IPS-18c (cell line): ENCODE results near the gene FRMD8.
"Not testable (repeated sequence)": the region's sequence is repeated elsewhere in the genome, so short reads cannot be mapped to it uniquely, and the experiment has no call there.

Experiments used
- H3K4me3 ChIP-seq: 2 replicates; pipeline ENCODE4 v1.7.0; 2013; ENCODE audit warnings: low read depth, mild to moderate bottlenecking, low read length, moderate library complexity; ENCODE audit not compliant: insufficient read depth
- H3K9me3 ChIP-seq: one replicate; pipeline ENCODE4 v1.6.1; 2013; ENCODE audit warnings: mild to moderate bottlenecking, low read length, moderate library complexity; ENCODE audit not compliant: control insufficient read depth, insufficient read depth

Gene FRMD8

DNA sequence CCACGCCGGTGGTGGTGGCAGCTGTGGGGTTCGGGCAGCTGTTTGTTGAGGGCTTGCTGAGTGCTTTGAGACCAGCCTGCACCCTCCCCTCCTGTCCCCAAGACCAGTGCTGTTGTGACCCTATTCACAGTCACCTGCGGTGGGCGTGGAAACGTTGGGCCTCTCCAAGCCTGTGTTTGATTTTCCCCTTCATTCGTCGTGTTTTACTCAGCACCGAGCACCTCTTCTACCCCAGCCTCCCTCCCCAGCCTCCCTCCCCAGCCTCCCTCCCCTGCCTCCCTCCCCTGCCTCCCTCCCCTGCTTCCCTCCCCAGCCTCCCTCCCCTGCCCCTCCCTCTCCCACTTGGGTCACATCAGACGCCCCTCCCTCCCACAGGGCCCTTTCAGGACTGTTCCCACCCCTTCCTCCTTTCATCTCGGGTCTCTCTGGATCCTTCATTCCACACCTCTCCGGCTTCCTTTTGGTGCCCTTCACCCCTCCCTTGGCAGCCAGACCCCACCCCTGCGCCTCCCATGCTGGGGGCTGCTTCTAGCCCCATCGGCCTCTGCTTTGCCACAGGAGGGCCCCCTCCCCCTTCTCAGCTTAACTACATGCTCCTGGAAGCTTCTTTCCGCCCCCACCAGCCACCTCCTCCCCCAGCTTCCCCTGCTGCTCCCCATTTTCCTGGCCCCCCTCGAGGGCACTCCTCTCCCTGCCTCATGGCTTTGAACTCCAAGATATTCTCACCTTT, 14.8 kb downstream of the FRMD8 start:
- Histone ChIP-seq H3K4me3 (no peak overlapping the region), H3K9me3 (no peaks in the 10 kb centered on the region)

DNA sequence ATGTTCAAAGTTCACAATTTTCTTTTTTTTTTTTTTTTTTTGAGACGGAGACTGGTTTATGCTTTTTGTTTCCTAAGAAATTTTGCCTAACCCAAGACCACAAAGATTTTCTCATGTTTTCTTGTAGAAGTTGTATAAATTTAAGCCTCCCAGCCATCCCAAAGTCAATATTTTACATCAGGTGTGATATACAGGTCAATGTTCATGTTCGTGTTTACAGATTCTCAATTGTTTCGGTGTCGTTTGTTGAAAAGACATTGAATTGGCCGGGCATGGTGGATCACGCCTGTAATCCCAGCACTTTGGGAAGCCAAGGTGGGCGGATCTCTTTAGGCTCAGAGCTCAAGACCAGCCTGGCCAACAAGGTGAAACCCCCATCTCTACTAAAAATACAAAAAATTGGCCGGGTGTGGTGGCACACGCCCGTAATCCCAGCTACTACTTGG, 15.4 kb downstream of the FRMD8 start:
- Histone ChIP-seq H3K9me3 (no peaks in the 10 kb centered on the region), H3K4me3 (no peak overlapping the region)

DNA sequence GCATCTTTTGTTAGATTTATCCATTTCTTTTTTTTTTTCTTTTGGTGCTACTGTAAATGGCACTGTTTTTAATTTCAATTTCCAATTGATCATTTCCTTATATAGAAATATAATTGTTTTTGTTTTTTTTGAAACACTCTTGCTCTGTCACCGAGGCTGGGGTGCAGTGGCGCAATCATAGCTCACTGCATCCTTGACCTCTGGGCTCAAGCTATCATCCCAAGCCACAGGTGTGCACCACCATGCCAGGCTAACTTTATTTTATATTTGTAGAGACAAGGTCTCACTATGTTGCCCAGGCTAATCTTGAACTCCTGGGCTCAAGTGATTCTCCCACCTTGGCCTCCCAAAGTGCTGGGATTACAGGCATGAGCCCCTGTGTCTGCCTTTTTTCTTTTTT, 16.4 kb downstream of the FRMD8 start:
- H3K4me3 ChIP-seq = no peak overlapping the region
- H3K9me3 ChIP-seq = no peaks in the 10 kb centered on the region

DNA sequence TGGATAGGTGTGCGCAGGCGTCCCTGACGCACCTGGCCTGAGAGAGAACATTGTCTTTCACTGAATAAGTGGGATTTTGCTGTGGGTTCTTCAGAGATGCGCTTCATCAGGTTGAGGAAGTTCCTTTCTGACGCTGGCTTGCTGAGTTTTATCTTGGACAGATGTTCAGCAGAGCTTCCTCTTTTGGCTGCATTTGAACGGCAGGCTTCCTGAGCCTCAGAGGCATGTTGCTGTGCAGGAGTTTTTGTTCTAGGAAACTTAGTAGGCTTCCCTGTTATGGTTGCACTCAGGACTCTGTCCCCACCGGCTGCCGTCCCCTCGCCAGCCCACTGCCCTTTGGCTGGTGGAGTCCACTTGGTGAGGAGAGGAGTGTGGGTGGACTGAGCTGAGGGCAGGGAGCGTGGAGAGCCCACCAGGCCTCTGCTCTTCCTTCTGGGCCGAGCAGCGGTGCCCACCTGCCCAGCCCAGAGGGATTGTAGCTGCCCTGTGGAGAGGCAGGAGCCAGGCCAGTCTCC, 17.2 kb downstream of the FRMD8 start:
- Histone ChIP-seq H3K9me3 (no peaks in the 10 kb centered on the region), H3K4me3 (no peak overlapping the region)

DNA sequence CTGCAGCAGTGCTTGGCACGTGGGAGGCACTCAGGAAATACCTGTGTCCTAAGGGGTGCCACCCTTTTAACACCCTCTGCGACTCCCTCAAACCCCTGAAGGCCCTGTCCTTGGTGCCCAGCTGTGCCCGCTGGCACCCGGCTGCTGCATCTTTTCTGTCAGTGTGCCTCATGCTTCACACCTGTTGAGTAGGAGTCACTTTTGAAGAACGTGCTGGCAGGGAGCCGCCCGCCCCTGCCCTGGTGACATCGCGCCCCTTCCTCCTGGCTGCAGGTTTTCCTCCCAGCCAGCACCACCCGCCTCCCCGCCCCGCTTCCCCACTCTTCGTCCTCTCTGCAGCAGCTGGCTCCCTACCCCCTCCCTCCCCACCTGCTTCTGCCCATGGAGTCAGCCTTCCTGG, 17.8 kb downstream of the FRMD8 start:
- Histone ChIP-seq H3K9me3 (no peaks in the 10 kb centered on the region), H3K4me3 (no peak overlapping the region)

DNA sequence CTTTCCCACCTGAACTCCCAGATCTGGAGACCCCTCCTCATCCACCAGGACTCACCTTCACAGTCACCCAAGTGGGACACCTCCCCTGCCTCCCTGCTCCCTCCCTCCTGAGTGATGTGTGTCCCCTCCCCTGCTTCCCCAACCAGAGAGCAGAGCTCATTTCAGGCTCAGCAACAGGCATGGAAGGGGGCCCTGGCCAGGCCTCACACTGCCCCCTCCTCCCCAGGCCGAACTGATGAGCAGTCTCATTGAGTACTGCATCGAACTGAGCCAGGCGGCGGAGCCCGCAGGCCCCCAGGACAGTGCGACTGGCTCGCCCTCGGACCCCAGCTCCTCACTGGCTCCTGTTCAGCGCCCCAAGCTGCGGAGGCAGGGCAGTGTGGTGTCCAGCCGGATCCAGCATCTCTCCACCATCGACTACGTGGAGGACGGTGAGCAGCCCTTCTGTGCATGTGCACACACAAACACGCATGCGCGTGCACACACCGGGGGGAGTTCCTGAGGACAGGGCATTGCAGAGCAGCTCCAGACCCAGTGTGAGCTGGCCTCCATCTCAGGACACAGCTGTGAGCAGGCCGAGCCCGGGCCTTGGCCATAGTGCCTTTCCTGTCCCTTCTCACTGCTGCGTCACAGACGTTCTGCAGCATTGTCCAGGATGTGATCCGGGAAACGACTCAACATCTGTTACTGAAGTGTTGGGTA, 18.4 kb downstream of the FRMD8 start:
- H3K4me3 ChIP-seq = no peak overlapping the region
- H3K9me3 ChIP-seq = no peaks in the 10 kb centered on the region

DNA sequence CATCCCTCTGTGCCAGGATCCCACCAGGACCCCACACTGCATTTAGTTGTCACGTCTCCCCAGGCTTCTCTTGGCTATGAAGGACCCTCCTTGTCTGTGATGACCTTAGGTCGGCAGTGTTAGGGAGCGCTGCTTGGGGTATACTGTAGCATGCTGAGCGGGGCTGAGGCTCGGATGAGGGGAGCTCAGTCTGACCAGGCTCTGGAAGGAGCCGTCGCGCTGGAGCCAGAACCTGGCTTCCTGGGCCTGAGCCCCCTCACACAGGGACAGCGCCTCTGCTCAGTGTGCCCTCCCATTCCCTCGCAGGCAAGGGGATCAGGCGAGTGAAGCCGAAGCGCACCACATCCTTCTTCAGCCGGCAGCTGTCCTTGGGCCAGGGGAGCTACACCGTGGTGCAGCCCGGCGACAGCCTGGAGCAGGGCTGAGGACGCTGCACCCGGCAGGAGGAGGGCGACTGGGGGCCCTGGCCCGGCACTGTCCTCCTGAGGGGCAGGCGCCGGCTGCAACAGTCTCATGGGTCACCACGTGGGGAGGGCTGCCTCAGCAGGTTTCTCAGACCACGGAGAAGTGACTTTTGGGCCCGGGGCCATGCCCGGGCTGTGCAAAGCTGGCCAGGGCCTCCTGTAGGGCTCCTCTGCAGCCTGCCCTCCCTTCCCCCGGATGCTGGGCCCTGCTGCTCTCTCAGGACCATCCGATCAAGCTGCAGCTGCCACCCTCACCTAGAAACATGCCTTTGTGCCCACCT, 24.7 kb downstream of the FRMD8 start:
- H3K4me3 ChIP-seq = no peak overlapping the region
- no peaks in the 10 kb centered on the region for H3K9me3 ChIP-seq

DNA sequence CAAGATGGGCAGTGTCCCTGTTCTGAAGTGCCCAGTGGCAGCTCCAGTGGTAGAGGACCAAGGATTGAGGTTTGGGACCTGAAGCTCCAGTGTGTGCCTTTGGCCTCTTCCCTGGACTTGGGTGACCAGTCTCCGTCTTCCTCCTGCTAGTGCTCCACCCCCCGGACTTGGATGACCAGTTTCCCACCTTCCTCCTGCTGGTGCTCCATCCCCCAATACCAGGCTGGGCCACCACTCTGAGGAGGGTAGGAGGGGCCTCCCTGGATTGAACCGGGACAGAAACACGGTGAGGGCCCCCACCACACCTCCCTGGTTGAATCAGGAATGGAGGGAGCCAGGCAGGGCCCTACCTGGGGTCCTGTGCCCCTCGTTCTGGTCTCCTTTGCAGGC, 25.2 kb downstream of the FRMD8 start:
- H3K9me3 ChIP-seq = no peaks in the 10 kb centered on the region

DNA sequence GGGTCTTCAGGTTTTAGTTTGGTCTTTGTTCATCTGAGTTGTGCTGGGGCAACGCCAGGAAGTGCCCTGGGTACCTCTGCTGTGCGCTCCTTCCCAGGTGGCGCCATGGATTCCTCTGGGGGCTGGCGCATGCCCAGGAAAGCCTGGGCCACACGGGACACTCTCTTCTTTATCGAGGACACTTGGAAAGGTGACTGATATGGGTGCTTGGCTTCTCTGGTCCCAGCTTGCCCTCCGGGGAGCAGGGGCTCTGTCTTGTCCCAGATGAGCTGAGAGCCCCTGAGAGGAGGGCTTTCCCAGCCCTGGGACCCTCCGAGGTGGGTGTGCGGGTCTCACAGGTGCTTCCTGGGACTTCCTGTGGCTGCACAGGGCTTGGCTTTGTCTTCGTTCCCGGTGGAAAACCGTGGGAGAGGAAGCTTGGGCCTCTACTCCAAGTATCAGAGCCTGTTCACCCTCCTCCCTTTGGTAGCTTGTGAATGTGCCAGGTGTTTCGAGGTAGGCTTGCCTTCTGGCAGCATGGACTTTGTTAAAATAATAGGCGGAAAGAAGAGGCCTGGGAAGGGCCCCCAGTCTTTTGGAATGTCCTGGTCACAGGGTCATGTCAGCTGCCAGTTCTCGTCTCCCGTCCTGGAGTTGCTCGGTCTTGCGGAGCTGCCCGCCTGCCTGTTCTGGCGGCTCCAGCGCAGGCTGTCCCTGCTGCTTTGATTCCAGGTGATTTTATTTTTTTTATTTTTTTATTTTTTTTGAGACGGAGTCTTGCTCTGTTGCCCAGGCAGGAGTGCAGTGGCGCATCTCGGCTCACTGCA, 26.0 kb downstream of the FRMD8 start:
- no peaks in the 10 kb centered on the region for H3K9me3 ChIP-seq
- H3K4me3 ChIP-seq = no peak overlapping the region

More for the DNA sequence above, 25.2 kb downstream of the FRMD8 start:
- no peak overlapping the region for H3K4me3 ChIP-seq

DNA sequence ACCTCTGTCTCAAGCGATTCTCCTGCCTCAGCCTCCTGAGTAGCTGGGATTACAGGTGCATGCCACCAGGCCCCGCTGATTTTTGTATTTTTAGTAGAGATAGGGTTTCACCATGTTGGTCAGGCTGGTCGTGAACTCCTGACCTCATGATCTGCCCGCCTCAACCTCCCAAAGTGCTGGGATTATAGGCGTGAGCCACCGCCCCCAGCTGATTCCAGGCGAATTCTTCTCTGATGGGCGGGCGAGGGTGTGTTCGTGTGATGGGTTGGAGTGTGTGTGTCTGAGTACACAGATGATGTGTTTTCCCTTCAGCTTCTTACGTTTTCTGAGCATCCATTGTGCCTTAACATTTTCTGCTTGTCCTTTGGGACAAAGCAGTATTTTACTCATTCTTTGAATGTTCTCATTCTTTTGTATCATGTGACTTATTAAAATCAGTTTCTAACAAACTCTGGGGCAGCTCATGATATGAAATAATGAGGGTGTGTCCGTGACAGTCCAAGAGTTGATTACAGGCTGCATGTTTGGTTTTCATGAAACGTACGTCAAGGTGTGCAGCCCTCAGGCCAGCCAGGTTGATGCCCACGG, 26.7 kb downstream of the FRMD8 start:
- not testable (repeated sequence) for H3K9me3 ChIP-seq, H3K4me3 ChIP-seq

DNA sequence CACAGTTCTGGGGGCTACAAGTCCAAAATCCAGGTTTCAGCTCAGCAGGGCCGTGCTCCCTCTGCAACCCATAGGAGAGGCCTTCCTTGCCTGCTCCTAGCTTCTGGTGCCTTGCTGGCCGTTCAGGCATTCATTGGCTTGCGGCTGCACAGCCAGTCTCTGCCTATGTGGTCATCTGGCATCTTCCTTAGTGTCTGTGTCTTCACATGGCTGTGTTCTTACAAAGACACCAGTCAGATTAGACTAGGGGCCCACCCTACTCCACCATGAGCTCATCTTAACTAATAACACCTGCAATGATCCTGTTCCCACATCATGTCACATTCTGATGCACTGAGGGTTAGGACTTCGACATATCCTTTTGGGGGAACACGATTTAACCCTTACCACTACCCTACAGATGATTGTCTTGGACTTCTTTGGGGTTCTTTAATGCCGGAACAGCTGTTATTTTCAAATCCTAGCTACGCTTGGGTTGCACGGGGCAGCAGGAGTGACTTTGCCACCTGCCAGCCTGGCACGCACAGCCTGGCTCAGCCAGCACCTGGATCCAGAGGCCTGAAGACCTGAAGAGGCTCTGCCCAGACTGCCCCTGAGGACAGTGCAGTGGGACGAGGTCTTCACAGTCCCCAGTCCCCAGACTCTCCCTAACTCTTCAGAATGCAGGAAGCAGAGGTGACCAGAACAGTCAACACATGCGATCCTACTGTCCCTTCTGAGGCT, 28.5 kb downstream of the FRMD8 start:
- no peaks in the 10 kb centered on the region for H3K9me3 ChIP-seq
- H3K4me3 ChIP-seq = no peak overlapping the region

DNA sequence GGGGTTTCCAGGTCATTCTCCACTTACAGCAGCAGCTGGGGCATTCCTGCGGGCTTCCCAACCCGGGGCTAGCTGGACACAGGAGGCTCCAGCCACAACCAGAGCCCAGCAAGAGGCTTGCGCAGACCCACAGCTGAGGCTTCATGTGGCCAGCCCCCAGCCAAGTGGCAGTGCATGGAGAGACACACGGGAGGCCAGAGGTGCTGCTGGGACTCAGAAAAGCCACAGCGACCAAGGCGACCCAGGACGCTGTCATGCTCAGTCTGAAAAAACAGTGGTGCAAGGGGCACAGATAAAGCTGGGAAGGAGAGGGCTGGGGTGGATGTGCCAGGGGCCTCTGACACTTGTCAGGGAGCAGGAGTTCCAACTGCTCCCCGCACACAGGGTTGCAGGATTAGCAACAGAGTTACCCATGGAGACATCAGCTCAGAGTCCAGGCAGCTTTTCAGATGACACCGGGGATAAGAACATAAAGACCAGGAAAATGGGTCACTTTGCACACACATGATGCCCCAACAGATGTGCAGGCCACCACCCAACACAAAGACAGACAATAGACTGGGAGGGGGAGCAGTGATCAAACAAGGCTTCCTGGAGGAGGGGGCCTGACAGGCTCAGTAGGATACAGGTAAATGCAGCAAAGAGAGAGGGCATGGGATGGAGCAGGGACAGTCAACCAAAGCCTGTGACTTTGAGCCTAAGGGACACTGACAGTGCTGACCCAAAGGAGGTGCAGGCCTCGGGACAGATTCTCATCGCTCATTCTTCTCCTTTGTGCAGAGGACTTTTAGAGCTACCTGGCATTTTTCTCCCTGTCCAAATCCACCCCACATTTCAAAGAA, 29.3 kb downstream of the FRMD8 start:
- H3K9me3 ChIP-seq = no peaks in the 10 kb centered on the region
- H3K4me3 ChIP-seq = no peak overlapping the region; the same call in 1 of the 2 replicates

DNA sequence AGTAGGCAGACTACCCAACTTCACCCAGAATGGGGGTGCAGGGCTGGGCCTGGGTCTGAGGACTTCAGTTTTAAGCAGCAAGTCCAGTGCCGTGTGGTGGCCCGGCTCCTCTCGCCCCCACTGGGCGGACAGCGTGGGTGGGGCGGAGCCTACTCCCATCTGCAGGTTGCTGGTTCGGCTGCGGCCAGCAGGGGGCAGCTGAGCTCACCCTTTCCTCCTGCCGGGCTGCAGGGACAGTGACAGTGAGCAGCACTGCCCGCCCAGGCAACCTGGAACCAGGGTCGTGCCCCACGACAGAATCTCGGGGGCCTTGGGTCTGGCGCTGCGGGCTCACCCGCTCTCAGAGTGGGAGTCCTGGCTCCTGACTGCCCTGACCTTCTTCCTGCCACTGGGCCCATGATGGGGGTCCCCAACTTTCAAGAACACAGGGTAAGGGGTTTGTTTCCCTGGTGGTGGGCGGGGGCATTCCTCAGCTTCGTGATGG, 29.9 kb downstream of the FRMD8 start:
- H3K4me3 ChIP-seq = no peak overlapping the region; the same call in 1 of the 2 replicates
- H3K9me3 ChIP-seq = no peaks in the 10 kb centered on the region

DNA sequence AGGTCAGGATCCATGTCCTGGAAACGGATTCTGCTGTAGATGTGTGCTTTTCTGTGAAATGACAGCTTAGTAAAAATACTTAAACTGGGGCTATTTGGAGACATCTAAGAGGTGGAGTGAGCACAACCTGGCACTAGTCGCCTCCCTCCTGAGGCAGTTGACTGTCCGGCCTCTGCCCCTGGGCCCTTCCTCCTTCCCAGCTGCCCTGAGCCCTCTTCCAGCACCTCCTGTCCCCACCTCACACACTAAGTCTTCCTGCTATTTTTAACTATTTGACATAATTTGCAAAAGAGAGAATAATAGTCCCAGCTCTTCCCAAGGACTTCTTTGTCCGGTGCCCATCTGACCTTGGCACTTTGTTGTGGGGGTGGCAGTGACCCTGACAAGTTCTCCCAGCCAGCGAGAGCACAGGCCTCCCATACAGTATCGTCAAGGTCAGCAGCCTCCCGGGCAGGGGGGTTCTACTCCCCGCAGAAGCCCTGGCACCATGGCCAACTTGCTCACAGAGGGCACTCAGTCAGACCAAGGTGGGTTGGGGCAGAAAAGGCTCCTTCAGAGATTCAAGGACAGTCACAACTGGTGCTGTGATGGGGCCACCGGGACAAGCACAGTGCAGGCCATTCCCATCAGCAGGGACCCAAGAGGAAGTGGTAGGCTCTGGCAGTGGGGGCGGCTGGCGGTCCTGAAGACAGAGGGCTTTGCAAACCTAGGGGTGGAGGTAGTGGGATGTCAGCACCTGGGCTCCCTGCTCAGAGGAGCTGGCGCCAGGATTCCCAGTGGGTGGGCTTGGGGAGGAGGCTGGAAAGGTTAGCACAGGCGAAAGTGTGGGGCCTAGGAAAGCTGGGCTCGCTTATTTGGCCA, 30.6 kb downstream of the FRMD8 start:
- Histone ChIP-seq H3K4me3 (no peak overlapping the region), H3K9me3 (no peaks in the 10 kb centered on the region)
